HepG2 (cell line): Measurements from ENCODE around the gene NPB.

Experiments
- ELF1 ChIP-seq: sonication (generic); formaldehyde crosslinking; IDR thresholded peaks from 2 replicates; pipeline ENCODE4 v1.4.0; 2020; ENCODE audit warnings: missing genetic modification reagents
- FOXM1 ChIP-seq: sonication (generic); formaldehyde crosslinking; IDR thresholded peaks from 2 replicates; pipeline ENCODE4 v1.5.0; 2020; ENCODE audit warnings: missing genetic modification reagents
- FOXP1 ChIP-seq, 2 experiments: fragments of 450-650 bp in 1 of 2; IDR thresholded peaks; 2 replicates each; pipeline ENCODE4 v1.6.1; 2017 to 2018; ENCODE audit warnings: antibody characterized with exemption in 1 of 2
- HOXA9 ChIP-seq: sonication (generic); formaldehyde crosslinking; IDR thresholded peaks from 2 replicates; pipeline ENCODE4 v1.8.1; 2022; ENCODE audit warnings: missing genetic modification reagents, mild to moderate bottlenecking, moderate library complexity, borderline replicate concordance
- KAT8 ChIP-seq: IDR thresholded peaks from 2 replicates; pipeline ENCODE4 v1.6.1; 2016; ENCODE audit warnings: missing genetic modification reagents, missing compliant biosample characterization
- MXI1 ChIP-seq: IDR thresholded peaks from 3 replicates; pipeline ENCODE4 v1.6.1; 2012; ENCODE audit warnings: low read depth, low read length, inconsistent platforms, borderline replicate concordance
- NFE2L2 ChIP-seq: fragments of 150-350 bp; IDR thresholded peaks from 2 replicates; pipeline ENCODE4 v1.6.1; 2014; ENCODE audit warnings: low read length
- PRMT3 ChIP-seq: sonication (generic); formaldehyde crosslinking; IDR thresholded peaks from 2 replicates; pipeline ENCODE4 v1.8.1; 2022; ENCODE audit warnings: low read depth, mild to moderate bottlenecking, moderate library complexity, missing genetic modification reagents, borderline replicate concordance
- ZNF138 ChIP-seq: sonication (generic); formaldehyde crosslinking; IDR thresholded peaks from 2 replicates; pipeline ENCODE4 v1.5.0; 2020; ENCODE audit warnings: mild to moderate bottlenecking, low read depth, missing genetic modification reagents
- ZNF274 ChIP-seq: sonication (generic); formaldehyde crosslinking; IDR thresholded peaks from 2 replicates; pipeline ENCODE4 v1.5.1; 2020; ENCODE audit warnings: mild to moderate bottlenecking, missing genetic modification reagents
- ZNF326 ChIP-seq: sonication (generic); formaldehyde crosslinking; IDR thresholded peaks from 2 replicates; pipeline ENCODE4 v1.4.0; 2020; ENCODE audit warnings: missing genetic modification reagents, borderline replicate concordance
- ZNF431 ChIP-seq: sonication (generic); formaldehyde crosslinking; IDR thresholded peaks from 2 replicates; pipeline ENCODE4 v1.9.0; 2022; ENCODE audit warnings: missing genetic modification reagents, low read depth, mild to moderate bottlenecking, borderline replicate concordance
- ZNF660 ChIP-seq: sonication (generic); formaldehyde crosslinking; IDR thresholded peaks from 2 replicates; pipeline ENCODE4 v1.5.1; 2020; ENCODE audit warnings: mild to moderate bottlenecking, low read depth, missing genetic modification reagents, borderline replicate concordance

DNA sequence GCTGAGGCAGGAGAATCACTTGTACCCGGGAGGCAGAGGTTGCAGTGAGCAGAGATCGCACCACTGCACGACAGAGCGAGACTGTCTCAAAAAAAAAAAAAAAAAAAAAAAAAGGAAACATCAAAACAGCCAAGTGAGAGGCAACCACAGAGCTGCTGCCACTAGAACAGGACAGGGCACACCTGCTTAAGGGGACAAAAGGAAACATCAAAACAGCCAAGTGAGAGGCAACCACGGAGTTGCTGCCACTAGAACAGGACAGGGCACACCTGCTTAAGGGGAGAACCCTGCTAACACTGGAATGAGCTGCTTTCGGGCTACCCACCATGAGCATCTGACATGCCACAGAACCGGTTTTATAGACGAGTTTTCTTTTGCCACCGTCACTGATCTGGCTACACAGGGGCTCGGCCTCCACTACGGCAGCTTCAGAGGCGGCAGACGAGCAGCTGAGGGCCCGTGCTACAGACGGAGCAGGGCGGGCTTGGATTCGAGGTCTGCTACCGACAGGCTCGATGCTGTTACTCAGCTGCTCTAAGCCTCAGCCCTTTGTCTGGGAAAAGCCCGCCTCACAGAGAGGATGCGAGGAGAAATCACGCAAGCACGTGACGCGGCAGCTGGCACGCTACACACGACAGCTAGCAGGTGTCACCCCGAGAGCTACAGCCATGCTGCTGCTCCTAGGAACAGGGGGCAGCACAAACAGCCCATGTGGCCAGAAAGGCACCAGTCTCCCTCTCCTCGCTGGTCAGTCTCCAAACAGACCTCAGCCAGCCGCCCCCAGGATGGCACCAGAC, 43.7 kb upstream of the NPB start:
- TF ChIP-seq ZNF660 (CRISPR knock-in tag) (no peak), ZNF138 (CRISPR knock-in tag) (no peak), ZNF274 (CRISPR knock-in tag) (0 out of 2 replicates have a peak, but pooled peaks have one; percentile 21), KAT8 (CRISPR knock-in tag) (no peak), FOXP1 (IDR thresholded peaks at IDR 0.05) (no peak), FOXP1 (CRISPR knock-in tag; IDR thresholded peaks at IDR 0.05) (no peak), ELF1 (CRISPR knock-in tag) (no peak), MXI1 (no peak), ZNF326 (CRISPR knock-in tag) (no peak), PRMT3 (CRISPR knock-in tag) (no peak), HOXA9 (CRISPR knock-in tag) (no peak), ZNF431 (CRISPR knock-in tag) (no peak), NFE2L2 (no peak), FOXM1 (CRISPR knock-in tag) (no peak)
